ENCODE data around the gene TREH. TPM values are rescaled to one million over a fixed set of nuclear protein-coding genes. Genes with fewer than 3 reads are reported as not detected.

TREH gene
- total RNA-seq, 1 donor from 2014 or later: 0.25 TPM

GRCh38 chr11:118663902-118664301, 15.5 kb downstream of the TREH start:
- no peak for TF ChIP-seq CTCF (IDR thresholded peaks at IDR 0.05)
- no peak for TF ChIP-seq POLR2AphosphoS5 (IDR thresholded peaks at IDR 0.05; ENCODE audit: insufficient read depth in 1 of 2, low read depth in 1 of 2)
- no peak for TF ChIP-seq POLR2A (IDR thresholded peaks at IDR 0.05)
- intact Hi-C loops (cut with DNase I): no loop called here
- Histone ChIP-seq H3K4me1 (peaks cover 13% of the 10 kb centered on the region), H3K4me3 (no peak overlapping the region), H3K27ac (no peak overlapping the region), H3K36me3 (no peaks in the 10 kb centered on the region), H3K9me3 (no peaks in the 10 kb centered on the region), H3K27me3 (no peaks in the 10 kb centered on the region)
- DNase-seq (ENCODE audit: extremely low spot score in 2 of 2): no peak

DNA sequence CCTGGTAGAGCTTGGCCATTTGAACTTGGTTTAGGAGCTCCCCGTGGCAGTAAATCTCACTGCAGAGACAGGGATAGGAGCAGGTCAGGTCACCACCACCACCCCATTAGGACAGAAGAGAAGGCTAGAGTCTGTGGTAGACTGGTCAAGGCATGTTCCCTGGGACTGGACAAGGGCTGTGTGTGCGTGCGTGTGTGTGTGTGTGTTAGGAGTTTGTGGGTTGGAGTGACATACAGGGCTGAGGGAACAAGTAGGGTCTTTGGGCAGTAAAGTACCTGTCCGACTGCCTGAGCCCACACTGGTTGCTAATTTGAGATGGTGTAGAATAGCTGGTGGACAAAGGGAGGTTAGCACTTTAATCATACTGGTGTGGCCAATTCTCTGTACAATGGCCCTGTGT, 16.1 kb downstream of the TREH start:
- H3K4me3 ChIP-seq: no peak overlapping the region
- H3K36me3 ChIP-seq: no peaks in the 10 kb centered on the region
- peaks cover 14% of the 10 kb centered on the region for H3K4me1 ChIP-seq
- H3K9me3 ChIP-seq: no peaks in the 10 kb centered on the region
- no peaks in the 10 kb centered on the region for H3K27me3 ChIP-seq
- no peak for DNase-seq (ENCODE audit: extremely low spot score in 2 of 2)
- no peak for TF ChIP-seq CTCF (IDR thresholded peaks at IDR 0.05)
- no peak for TF ChIP-seq POLR2A (IDR thresholded peaks at IDR 0.05)
- TF ChIP-seq POLR2AphosphoS5 (IDR thresholded peaks at IDR 0.05; ENCODE audit: insufficient read depth in 1 of 2, low read depth in 1 of 2): no peak
- no peak overlapping the region for H3K27ac ChIP-seq
- intact Hi-C loops (cut with DNase I): no loop called here

DNA sequence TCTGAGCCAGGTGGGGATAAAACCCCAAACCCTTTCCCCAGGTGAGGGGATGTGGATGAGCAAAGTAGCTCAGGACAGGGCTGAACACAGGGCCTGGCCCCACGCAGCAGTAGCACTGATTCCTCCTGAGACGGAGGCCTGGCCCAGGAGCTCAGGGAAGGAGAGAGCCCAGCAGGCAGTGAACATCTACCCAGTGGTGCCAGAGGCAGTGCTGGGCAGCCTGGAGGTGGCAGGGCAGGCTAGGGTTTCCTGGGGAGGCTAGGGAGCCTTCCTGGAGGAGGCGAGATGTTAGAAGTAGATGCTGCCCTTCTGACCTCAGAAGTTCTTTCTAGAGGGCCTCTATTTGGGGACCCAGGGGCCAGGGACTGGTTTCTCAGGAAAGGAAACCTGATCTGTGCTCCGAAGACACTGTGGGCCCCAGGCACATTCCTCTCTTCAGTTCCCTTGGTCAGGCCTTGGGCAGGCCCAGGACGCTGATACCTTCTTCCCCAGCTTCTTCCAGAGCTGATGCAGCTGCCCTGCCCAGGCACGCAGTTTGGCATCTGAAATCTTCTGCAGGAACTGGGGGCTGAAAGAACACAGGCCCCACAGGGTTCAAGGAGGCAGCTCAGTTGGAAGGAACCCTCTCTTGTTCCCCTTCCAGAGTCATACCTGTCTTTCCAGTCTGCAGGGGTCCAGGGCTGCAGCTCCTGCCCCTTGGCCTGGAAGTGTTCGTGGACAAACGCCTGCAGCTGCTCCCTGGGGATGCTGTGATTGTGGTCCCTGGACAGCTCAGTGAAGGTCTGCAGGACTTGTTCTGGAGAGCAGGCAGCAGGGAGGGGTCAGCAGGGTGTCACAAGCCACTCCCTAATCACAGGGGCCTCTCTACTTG, 16.8 kb downstream of the TREH start:
- no peak for TF ChIP-seq POLR2A (IDR thresholded peaks at IDR 0.05)
- TF ChIP-seq CTCF (IDR thresholded peaks at IDR 0.05): no peak
- TF ChIP-seq POLR2AphosphoS5 (IDR thresholded peaks at IDR 0.05; ENCODE audit: insufficient read depth in 1 of 2, low read depth in 1 of 2): no peak
- H3K27ac ChIP-seq: no peak overlapping the region
- no peak overlapping the region for H3K4me3 ChIP-seq
- no peak for DNase-seq (ENCODE audit: extremely low spot score in 2 of 2)
- intact Hi-C loops (cut with DNase I): no loop called here
- H3K4me1 ChIP-seq: peaks cover 14% of the 10 kb centered on the region
- no peaks in the 10 kb centered on the region for H3K27me3 ChIP-seq
- H3K36me3 ChIP-seq: no peaks in the 10 kb centered on the region
- no peaks in the 10 kb centered on the region for H3K9me3 ChIP-seq

DNA sequence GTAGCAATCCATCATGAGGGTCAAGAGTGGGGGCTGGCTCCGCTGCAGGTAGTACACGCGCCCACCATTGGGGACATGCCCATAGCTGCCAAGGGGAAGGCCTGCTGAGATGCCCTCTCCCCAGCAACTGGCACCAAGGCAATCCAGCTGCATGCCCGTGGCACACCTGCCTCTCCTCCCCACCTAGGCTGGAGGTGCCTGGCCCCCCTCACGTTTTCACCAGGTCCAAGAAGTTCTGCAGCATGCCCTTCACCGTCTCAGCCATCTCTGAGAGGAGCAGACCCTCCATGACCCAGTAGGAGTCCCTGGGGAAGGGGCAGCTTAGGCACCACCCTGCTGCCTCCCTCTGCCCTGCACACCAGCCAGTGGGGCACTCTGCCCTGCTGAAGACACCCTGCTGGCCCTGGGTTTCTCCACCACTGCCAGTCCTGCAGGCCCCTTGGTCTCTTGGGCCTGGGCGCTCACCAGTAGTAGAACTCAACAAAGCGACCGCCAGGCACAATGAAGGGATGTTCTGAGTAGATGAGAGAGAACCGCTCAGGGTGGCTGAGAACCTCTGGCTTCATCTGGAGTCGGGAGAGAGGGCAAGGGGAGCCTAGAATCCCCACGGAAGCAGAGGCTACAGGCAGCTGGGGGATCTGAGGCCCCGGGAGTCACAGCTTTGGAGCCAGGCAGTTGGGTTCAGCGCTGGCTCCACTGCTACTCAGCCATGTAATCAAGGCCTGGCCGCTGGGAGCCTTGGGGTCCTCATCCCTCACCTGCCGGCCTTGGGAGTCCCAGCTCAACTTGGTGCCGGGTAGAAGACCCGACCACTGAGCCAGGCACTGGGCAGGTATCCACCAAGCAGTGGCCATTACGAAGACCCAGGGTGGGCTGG, 17.8 kb downstream of the TREH start:
- Histone ChIP-seq H3K4me3 (no peak overlapping the region), H3K36me3 (peaks cover 0 to 4% of the 10 kb centered on the region in 2 donors), H3K4me1 (peaks cover 14% of the 10 kb centered on the region), H3K27me3 (no peaks in the 10 kb centered on the region), H3K27ac (no peak overlapping the region), H3K9me3 (no peaks in the 10 kb centered on the region)
- TF ChIP-seq POLR2AphosphoS5 (IDR thresholded peaks at IDR 0.05; ENCODE audit: insufficient read depth in 1 of 2, low read depth in 1 of 2) (no peak), CTCF (IDR thresholded peaks at IDR 0.05) (no peak), POLR2A (IDR thresholded peaks at IDR 0.05) (no peak)
- DNase-seq (ENCODE audit: extremely low spot score in 2 of 2): no peak
- intact Hi-C loops (cut with DNase I): no loop called here

All from vagina (tissue), 2 donors.